Measurements from ENCODE around the gene SLC24A4.
"Not testable (repeated sequence)": the region's sequence is repeated elsewhere in the genome, so short reads cannot be mapped to it uniquely, and the experiment has no call there.

Gene SLC24A4

GRCh38 chr14:92528486-92529100, 205.6 kb downstream of the SLC24A4 start:
- no peak for DNase-seq

GRCh38 chr14:92529903-92530302, 206.9 kb downstream of the SLC24A4 start:
- DNase-seq, result no peak

GRCh38 chr14:92531106-92531873, 208.3 kb downstream of the SLC24A4 start:
- DNase-seq, result no peak

GRCh38 chr14:92532490-92533163, 209.7 kb downstream of the SLC24A4 start:
- DNase-seq, result no peak

GRCh38 chr14:92534932-92535643, 212.1 kb downstream of the SLC24A4 start:
- DNase-seq, result no peak

GRCh38 chr14:92536231-92536630, 213.3 kb downstream of the SLC24A4 start:
- DNase-seq, result not testable (repeated sequence)

GRCh38 chr14:92538412-92538985, 215.5 kb downstream of the SLC24A4 start:
- DNase-seq, result no peak

- DNase-seq, result no peak
Observed at GRCh38 chr14:92539419-92539818, 216.5 kb downstream of the SLC24A4 start.

GRCh38 chr14:92539875-92540274, 216.9 kb downstream of the SLC24A4 start:
- no peak for DNase-seq

- DNase-seq, result no peak
Observed at GRCh38 chr14:92540472-92541048, 217.6 kb downstream of the SLC24A4 start.

- no peak for DNase-seq
Observed at GRCh38 chr14:92542766-92543554, 220.0 kb downstream of the SLC24A4 start.

GRCh38 chr14:92544051-92544720, 221.2 kb downstream of the SLC24A4 start:
- DNase-seq, result no peak

GRCh38 chr14:92546347-92547053, 223.5 kb downstream of the SLC24A4 start:
- no peak for DNase-seq

GRCh38 chr14:92549105-92549858, 226.3 kb downstream of the SLC24A4 start:
- DNase-seq, result no peak

GRCh38 chr14:92549859-92550230, 226.9 kb downstream of the SLC24A4 start:
- no peak for DNase-seq

Measured in NCI-H1436 (cell line).